Liver (tissue), 9 donors: Measurements from ENCODE around the gene TMIE. TPM values are rescaled to one million over a fixed set of nuclear protein-coding genes. Genes with fewer than 3 reads are reported as not detected.

ENCODE experiments used
- DNase-seq: peaks from one replicate; pipeline ENCODE4 v3.0.0-alpha.2; 2017; ENCODE audit warnings: low spot score
- H3K27ac ChIP-seq, 2 donors: one replicate each; pipeline ENCODE4 v1.7.0; 2013; ENCODE audit warnings: inconsistent platforms in 2 of 2, low read length in 2 of 2, control low read depth in 1 of 2, low read depth in 1 of 2, mild to moderate bottlenecking in 1 of 2
- H3K27me3 ChIP-seq, 4 donors: one replicate each; pipeline versions ENCODE4 v1.6.1 to v1.7.0; 2013; ENCODE audit warnings: low read length in 3 of 4, inconsistent platforms in 1 of 4, mild to moderate bottlenecking in 1 of 4, moderate library complexity in 1 of 4; ENCODE audit not compliant: control insufficient read depth in 4 of 4, insufficient read depth in 4 of 4
- H3K36me3 ChIP-seq, 4 donors: one replicate each; pipeline versions ENCODE4 v1.6.1 to v1.7.0; 2013; ENCODE audit warnings: low read length in 3 of 4, mild to moderate bottlenecking in 3 of 4, low read depth in 1 of 4, moderate library complexity in 1 of 4; ENCODE audit not compliant: control insufficient read depth in 4 of 4, insufficient read depth in 3 of 4
- H3K4me1 ChIP-seq, 4 donors: one replicate each; pipeline versions ENCODE4 v1.6.1 to v1.7.0; 2013; ENCODE audit warnings: low read length in 3 of 4, mild to moderate bottlenecking in 3 of 4, moderate library complexity in 1 of 4; ENCODE audit not compliant: control insufficient read depth in 4 of 4, insufficient read depth in 4 of 4
- H3K4me3 ChIP-seq, 3 donors: one replicate each; pipeline versions ENCODE4 v1.6.1 to v1.7.0; 2013; ENCODE audit warnings: low read length in 3 of 3, control low read depth in 1 of 3, low read depth in 1 of 3, mild to moderate bottlenecking in 1 of 3
- H3K9ac ChIP-seq, 2 donors: one replicate each; pipeline ENCODE4 v1.7.0; 2013; ENCODE audit warnings: low read length in 2 of 2, mild to moderate bottlenecking in 2 of 2, moderate library complexity in 2 of 2, control low read depth in 1 of 2, low read depth in 1 of 2
- H3K9me3 ChIP-seq, 4 donors: one replicate each; pipeline versions ENCODE4 v1.6.1 to v1.7.0; 2013; ENCODE audit warnings: low read length in 3 of 4; ENCODE audit not compliant: control insufficient read depth in 4 of 4
- ATF3 ChIP-seq: IDR thresholded peaks from 2 replicates; pipeline ENCODE4 v1.6.1; 2016; ENCODE audit warnings: antibody characterized with exemption
- EGR1 ChIP-seq, 2 donors: IDR thresholded peaks; 2 replicates each; pipeline ENCODE4 v1.6.1; 2016 to 2018; ENCODE audit warnings: antibody characterized with exemption in 2 of 2, low read depth in 2 of 2
- FOXA2 ChIP-seq: IDR thresholded peaks from 2 replicates; pipeline ENCODE4 v1.6.1; 2016; ENCODE audit warnings: antibody characterized with exemption
- GABPA ChIP-seq, 2 donors: IDR thresholded peaks in 1 of 2; conservative IDR thresholded peaks in 1 of 2; 2 replicates each; pipeline ENCODE4 v1.6.1; 2016; ENCODE audit warnings: antibody characterized with exemption in 2 of 2, mild to moderate bottlenecking in 1 of 2, moderate library complexity in 1 of 2
- HNF4A ChIP-seq, 2 donors: conservative IDR thresholded peaks; 2 replicates each; pipeline ENCODE4 v1.6.1; 2016; ENCODE audit warnings: antibody characterized with exemption in 2 of 2, mild to moderate bottlenecking in 2 of 2
- HNF4G ChIP-seq: IDR thresholded peaks from 2 replicates; pipeline ENCODE4 v1.6.1; 2016; ENCODE audit warnings: antibody characterized with exemption
- JUND ChIP-seq, 2 donors: IDR thresholded peaks; 2 replicates each; pipeline ENCODE4 v1.6.1; 2016; ENCODE audit warnings: antibody characterized with exemption in 2 of 2
- MAX ChIP-seq: IDR thresholded peaks from 2 replicates; pipeline ENCODE4 v1.6.1; 2016; ENCODE audit warnings: antibody characterized with exemption
- NR2F2 ChIP-seq: IDR thresholded peaks from 2 replicates; pipeline ENCODE4 v1.6.1; 2016; ENCODE audit warnings: antibody characterized with exemption
- RAD21 ChIP-seq, 2 donors: IDR thresholded peaks; 2 replicates each; pipeline ENCODE4 v1.6.1; 2016; ENCODE audit warnings: antibody characterized with exemption in 2 of 2, mild to moderate bottlenecking in 2 of 2
- REST ChIP-seq: IDR thresholded peaks from 2 replicates; pipeline ENCODE4 v1.6.1; 2016; ENCODE audit warnings: antibody characterized with exemption, mild to moderate bottlenecking
- RXRA ChIP-seq, 2 donors: IDR thresholded peaks; 2 replicates each; pipeline ENCODE4 v1.6.1; 2017 to 2018; ENCODE audit warnings: antibody characterized with exemption in 2 of 2, mild to moderate bottlenecking in 1 of 2
- SP1 ChIP-seq: IDR thresholded peaks from 2 replicates; pipeline ENCODE4 v1.6.1; 2018; ENCODE audit warnings: antibody characterized with exemption, mild to moderate bottlenecking
- TAF1 ChIP-seq: conservative IDR thresholded peaks from 2 replicates; pipeline ENCODE4 v1.6.1; 2016; ENCODE audit warnings: antibody characterized with exemption, mild to moderate bottlenecking
- YY1 ChIP-seq: IDR thresholded peaks from 2 replicates; pipeline ENCODE4 v1.6.1; 2016; ENCODE audit warnings: antibody characterized with exemption, mild to moderate bottlenecking
- ZBTB33 ChIP-seq: IDR thresholded peaks from 2 replicates; pipeline ENCODE4 v1.6.1; 2016; ENCODE audit warnings: antibody characterized with exemption
- WGBS: extraction: QIAGEN DNeasy Blood & Tissue Kit; methylation state at CpG from one replicate; pipeline ENCODE4 v1.1.7; 2013; 5-methylcytosine and 5-hydroxymethylcytosine counted together
- polyA plus RNA-seq, 2 donors: library from polyadenylated mRNA; stranded (reverse) in 1 of 2; unstranded in 1 of 2; fragments of 200-250 nt in 1 of 2; fragments of >200 nt in 1 of 2; fragmentation: Nextera tagmentation in 1 of 2; extraction: Ambion mirVana in 1 of 2; gene quantifications; one replicate each; pipeline versions ENCODE4 v1.2.1 to v1.2.3, GENCODE V29; 2013 to 2015
- total RNA-seq, 2 donors: library from RNA; depleted of rRNA; stranded (reverse); fragments of >200 nt; gene quantifications; one replicate each; pipeline ENCODE4 v1.2.3, GENCODE V29; 2014
- donor health status: healthy.
- donor health status: healthy.
- donor health status: healthy.
- donor health status: healthy.
- donor health status: healthy.

The TMIE gene
- total and polyA plus RNA-seq, 4 donors: 0.13 to 0.26 (median 0.15) TPM

GRCh38 chr3:46671541-46672348, 29.4 kb upstream of the TMIE start:
- Histone ChIP-seq H3K4me3 (no peak overlapping the region), H3K36me3 (peaks cover 0 to 8% (median 4%) of the 10 kb centered on the region in 4 donors), H3K4me1 (peaks cover 6 to 20% (median 15%) of the 10 kb centered on the region in 4 donors), H3K9me3 (no peaks in the 10 kb centered on the region), H3K9ac (no peak overlapping the region), H3K27me3 (no peaks in the 10 kb centered on the region), H3K27ac (no peak overlapping the region)
- DNase-seq: no peak
- TF ChIP-seq SP1: no peak
- no peak for TF ChIP-seq REST
- TF ChIP-seq ATF3: no peak
- TF ChIP-seq RAD21 (IDR thresholded peaks at IDR 0.05): no peak
- TF ChIP-seq RXRA (IDR thresholded peaks at IDR 0.05): no peak
- no peak for TF ChIP-seq TAF1
- no peak for TF ChIP-seq HNF4G
- no peak for TF ChIP-seq EGR1 (IDR thresholded peaks at IDR 0.05; ENCODE audit: low read depth in 2 of 2)
- no peak for TF ChIP-seq JUND (IDR thresholded peaks at IDR 0.05)
- no peak for TF ChIP-seq GABPA (IDR thresholded peaks at IDR 0.05 in 1 of 2, conservative IDR thresholded peaks at IDR 0.05 in 1 of 2)
- no peak for TF ChIP-seq MAX
- no peak for TF ChIP-seq FOXA2
- TF ChIP-seq YY1: no peak
- 96% methylated on average over 25 of the region's 25 CpGs for WGBS

GRCh38 chr3:46672349-46672695, 28.9 kb upstream of the TMIE start:
- Histone ChIP-seq H3K9me3 (no peaks in the 10 kb centered on the region), H3K4me3 (no peak overlapping the region), H3K4me1 (peaks cover 5 to 16% (median 12%) of the 10 kb centered on the region in 4 donors), H3K27ac (no peak overlapping the region), H3K9ac (no peak overlapping the region), H3K27me3 (no peaks in the 10 kb centered on the region), H3K36me3 (peaks cover 0 to 8% (median 4%) of the 10 kb centered on the region in 4 donors)
- 94% methylated on average over 6 of the region's 6 CpGs for WGBS
- TF ChIP-seq TAF1 (no peak), RAD21 (IDR thresholded peaks at IDR 0.05) (no peak), ZBTB33 (no peak), NR2F2 (no peak), REST (no peak), JUND (IDR thresholded peaks at IDR 0.05) (no peak), FOXA2 (no peak), EGR1 (IDR thresholded peaks at IDR 0.05; ENCODE audit: low read depth in 2 of 2) (no peak), RXRA (IDR thresholded peaks at IDR 0.05) (no peak), YY1 (no peak), MAX (no peak), HNF4A (conservative IDR thresholded peaks at IDR 0.05) (no peak), HNF4G (no peak), GABPA (IDR thresholded peaks at IDR 0.05 in 1 of 2, conservative IDR thresholded peaks at IDR 0.05 in 1 of 2) (no peak)
- DNase-seq: no peak
